Tibial nerve (tissue), 4 donors: ENCODE results near the gene CSF1. TPM values are rescaled to one million over a fixed set of nuclear protein-coding genes. Genes with fewer than 3 reads are reported as not detected.
"Not testable (repeated sequence)": the region's sequence is repeated elsewhere in the genome, so short reads cannot be mapped to it uniquely, and the experiment has no call there.

Experiments used
- DNase-seq, 2 donors: peaks; one replicate each; pipeline ENCODE4 v3.0.0-alpha.2; 2019; ENCODE audit warnings: low spot score in 2 of 2
- H3K27ac ChIP-seq, 4 donors: fragments of 200-600 bp; sonication (generic) in 3 of 4; one replicate each; pipeline ENCODE4 v1.5.1; 2017 to 2019; ENCODE audit warnings: mild to moderate bottlenecking in 1 of 4
- H3K27me3 ChIP-seq, 2 donors: fragments of 200-600 bp; sonication (generic) in 1 of 2; one replicate each; pipeline versions ENCODE4 v1.5.1 to v1.6.0; 2017 to 2019
- H3K36me3 ChIP-seq, 3 donors: fragments of 200-600 bp; sonication (generic); one replicate each; pipeline ENCODE4 v1.5.1; 2018 to 2019
- H3K4me1 ChIP-seq, 4 donors: fragments of 200-600 bp; sonication (generic) in 3 of 4; one replicate each; pipeline ENCODE4 v1.5.1; 2017 to 2019
- H3K4me3 ChIP-seq, 4 donors: fragments of 200-600 bp; sonication (generic) in 3 of 4; one replicate each; pipeline ENCODE4 v1.5.1; 2017 to 2019; ENCODE audit warnings: mild to moderate bottlenecking in 1 of 4, moderate library complexity in 1 of 4
- H3K9me3 ChIP-seq, 4 donors: fragments of 200-600 bp; sonication (generic) in 3 of 4; one replicate each; pipeline ENCODE4 v1.5.1; 2017 to 2019
- EP300 ChIP-seq, 2 donors: sonication (generic); formaldehyde crosslinking; IDR thresholded peaks; one replicate each; pipeline ENCODE4 v1.6.1; 2017; ENCODE audit warnings: antibody characterized with exemption in 2 of 2, mild to moderate bottlenecking in 1 of 2
- POLR2A ChIP-seq, 2 donors: fragments of 450-650 bp; IDR thresholded peaks; one replicate each; pipeline ENCODE4 v1.6.1; 2017; ENCODE audit warnings: antibody characterized with exemption in 2 of 2, mild to moderate bottlenecking in 2 of 2, moderate library complexity in 2 of 2
- WGBS, 2 donors: methylation state at CpG; one replicate each; pipeline ENCODE4 v1.1.5; 2018; 5-methylcytosine and 5-hydroxymethylcytosine counted together
- total RNA-seq, 4 donors: library from RNA; depleted of rRNA; stranded (reverse); fragments of >200 nt; gene quantifications; one replicate each; pipeline ENCODE4 v1.1.0, GENCODE V29; 2016
- TF ChIP-seq, protein P1 (sequence below), 5 experiments: fragments of 200-600 bp in 3 of 5; fragments of 450-650 bp in 2 of 5; sonication (generic) in 3 of 5; IDR thresholded peaks; one replicate each; pipeline ENCODE4 v1.5.1; 2016 to 2019; ENCODE audit warnings: antibody characterized with exemption in 5 of 5, mild to moderate bottlenecking in 3 of 5, moderate library complexity in 2 of 5

The CSF1 gene
- total RNA-seq, 4 donors from 2014 or later: 66.8 to 124 (median 90.8) TPM

DNA sequence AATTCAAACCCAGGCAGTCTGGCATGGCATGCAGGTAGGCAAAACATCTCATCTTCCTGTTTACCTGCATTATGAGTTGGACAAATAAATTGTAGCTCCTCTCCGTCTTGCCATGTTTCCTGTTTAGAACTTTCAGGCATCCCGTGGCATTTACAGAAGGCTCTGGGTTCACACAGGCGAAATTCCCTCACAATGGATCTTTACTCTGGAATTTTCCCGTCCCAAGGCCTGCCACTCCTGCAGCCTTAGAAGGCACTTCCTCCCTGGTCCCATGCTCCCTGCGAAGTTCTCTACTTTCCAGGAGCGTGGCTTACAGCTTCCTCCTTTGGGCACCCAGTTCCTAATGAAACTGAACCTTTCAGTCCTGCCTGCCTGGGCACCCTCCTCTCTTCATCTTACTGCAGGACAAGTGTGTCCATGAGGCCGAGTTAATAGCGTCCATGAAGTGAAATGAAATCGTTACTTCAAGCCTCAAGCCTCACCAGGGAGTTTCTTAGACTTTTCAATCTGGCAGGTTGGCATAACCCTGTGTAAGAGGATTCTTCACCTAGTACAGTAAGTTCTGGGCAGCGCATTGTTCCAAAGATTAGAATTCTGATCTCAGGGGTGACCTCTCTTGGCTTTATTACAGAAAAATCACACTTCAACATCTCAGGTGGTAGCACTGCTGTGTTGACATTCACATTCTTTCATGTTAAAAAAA is 37.1 kb downstream of the CSF1 start:
- DNase-seq: no peak
- WGBS, 2 donors: 60 to 65% methylated on average over 10 of the region's 10 CpGs
- H3K4me1 ChIP-seq: peaks cover 0 to 5% (median 0%) of the 10 kb centered on the region in 4 donors
- TF ChIP-seq POLR2A (IDR thresholded peaks at IDR 0.05) (no peak), EP300 (IDR thresholded peaks at IDR 0.05) (no peak)
- TF ChIP-seq, protein P1, sequence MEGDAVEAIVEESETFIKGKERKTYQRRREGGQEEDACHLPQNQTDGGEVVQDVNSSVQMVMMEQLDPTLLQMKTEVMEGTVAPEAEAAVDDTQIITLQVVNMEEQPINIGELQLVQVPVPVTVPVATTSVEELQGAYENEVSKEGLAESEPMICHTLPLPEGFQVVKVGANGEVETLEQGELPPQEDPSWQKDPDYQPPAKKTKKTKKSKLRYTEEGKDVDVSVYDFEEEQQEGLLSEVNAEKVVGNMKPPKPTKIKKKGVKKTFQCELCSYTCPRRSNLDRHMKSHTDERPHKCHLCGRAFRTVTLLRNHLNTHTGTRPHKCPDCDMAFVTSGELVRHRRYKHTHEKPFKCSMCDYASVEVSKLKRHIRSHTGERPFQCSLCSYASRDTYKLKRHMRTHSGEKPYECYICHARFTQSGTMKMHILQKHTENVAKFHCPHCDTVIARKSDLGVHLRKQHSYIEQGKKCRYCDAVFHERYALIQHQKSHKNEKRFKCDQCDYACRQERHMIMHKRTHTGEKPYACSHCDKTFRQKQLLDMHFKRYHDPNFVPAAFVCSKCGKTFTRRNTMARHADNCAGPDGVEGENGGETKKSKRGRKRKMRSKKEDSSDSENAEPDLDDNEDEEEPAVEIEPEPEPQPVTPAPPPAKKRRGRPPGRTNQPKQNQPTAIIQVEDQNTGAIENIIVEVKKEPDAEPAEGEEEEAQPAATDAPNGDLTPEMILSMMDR (IDR thresholded peaks at IDR 0.05): no peak
- no peak overlapping the region for H3K4me3 ChIP-seq
- H3K27ac ChIP-seq: no peak overlapping the region
- H3K36me3 ChIP-seq: no peaks in the 10 kb centered on the region
- H3K9me3 ChIP-seq: no peaks in the 10 kb centered on the region
- no peaks in the 10 kb centered on the region for H3K27me3 ChIP-seq

GRCh38 chr1:109948285-109948630 is 37.6 kb downstream of the CSF1 start:
- Histone ChIP-seq H3K4me3 (no peak overlapping the region), H3K9me3 (no peaks in the 10 kb centered on the region), H3K4me1 (peaks cover 0 to 5% (median 0%) of the 10 kb centered on the region in 4 donors), H3K27me3 (no peaks in the 10 kb centered on the region), H3K36me3 (no peaks in the 10 kb centered on the region), H3K27ac (no peak overlapping the region)
- no peak for DNase-seq
- TF ChIP-seq, protein P1 (IDR thresholded peaks at IDR 0.05): no peak
- TF ChIP-seq POLR2A (IDR thresholded peaks at IDR 0.05) (no peak), EP300 (IDR thresholded peaks at IDR 0.05) (no peak)

- H3K4me1 ChIP-seq: peaks cover 0 to 5% (median 0%) of the 10 kb centered on the region in 4 donors
- TF ChIP-seq POLR2A (IDR thresholded peaks at IDR 0.05): no peak
- 81 to 85% methylated on average over 1 of the region's 1 CpG for WGBS, 2 donors
- no peak overlapping the region for H3K27ac ChIP-seq
- H3K27me3 ChIP-seq: no peaks in the 10 kb centered on the region
- no peak for DNase-seq
- H3K36me3 ChIP-seq: no peaks in the 10 kb centered on the region
- no peak overlapping the region for H3K4me3 ChIP-seq
- no peaks in the 10 kb centered on the region for H3K9me3 ChIP-seq
Measured at GRCh38 chr1:109950038-109950437, 39.4 kb downstream of the CSF1 start.

GRCh38 chr1:109950509-109950908 is 39.9 kb downstream of the CSF1 start:
- WGBS, 2 donors: 91 to 98% methylated on average over 2 of the region's 2 CpGs
- TF ChIP-seq, protein P1 (IDR thresholded peaks at IDR 0.05): no peak
- TF ChIP-seq POLR2A (IDR thresholded peaks at IDR 0.05) (no peak), EP300 (IDR thresholded peaks at IDR 0.05) (no peak)
- H3K4me3 ChIP-seq: no peak overlapping the region
- H3K36me3 ChIP-seq: no peaks in the 10 kb centered on the region
- H3K27ac ChIP-seq: no peak overlapping the region
- DNase-seq: no peak
- no peaks in the 10 kb centered on the region for H3K9me3 ChIP-seq
- H3K4me1 ChIP-seq: peaks cover 0 to 5% (median 0%) of the 10 kb centered on the region in 4 donors
- H3K27me3 ChIP-seq: no peaks in the 10 kb centered on the region

DNA sequence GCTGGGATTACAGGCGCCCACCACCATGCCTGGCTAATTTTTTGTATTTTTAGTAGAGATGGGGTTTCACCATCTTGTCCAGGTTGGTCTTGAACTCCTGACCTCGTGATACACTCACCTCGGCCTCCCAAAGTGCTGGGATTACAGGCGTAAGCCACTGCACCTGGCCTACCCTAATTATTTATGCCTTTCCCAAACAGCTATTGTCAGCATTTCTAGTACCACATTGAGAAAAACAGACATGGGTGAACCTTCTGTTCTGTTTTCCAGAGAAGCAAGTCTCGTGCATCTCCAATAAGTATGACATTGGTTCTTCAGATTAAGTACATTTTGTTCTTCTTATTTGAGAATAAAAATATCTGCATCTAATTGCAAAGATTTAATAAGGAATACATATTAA is 40.9 kb downstream of the CSF1 start:
- not testable (repeated sequence) for H3K27ac ChIP-seq, H3K27me3 ChIP-seq, H3K36me3 ChIP-seq, H3K9me3 ChIP-seq, DNase-seq, H3K4me1 ChIP-seq, H3K4me3 ChIP-seq
- 94 to 95% methylated on average over 5 of the region's 5 CpGs for WGBS, 2 donors

GRCh38 chr1:109954041-109954512 is 43.4 kb downstream of the CSF1 start:
- TF ChIP-seq, protein P1 (IDR thresholded peaks at IDR 0.05): no peak
- TF ChIP-seq POLR2A (IDR thresholded peaks at IDR 0.05): no peak
- TF ChIP-seq EP300 (IDR thresholded peaks at IDR 0.05): no peak
- H3K4me1 ChIP-seq: no peaks in the 10 kb centered on the region
- H3K4me3 ChIP-seq: no peak overlapping the region
- 30 to 41% methylated on average over 1 of the region's 1 CpG for WGBS, 2 donors
- no peaks in the 10 kb centered on the region for H3K27me3 ChIP-seq
- H3K36me3 ChIP-seq: no peaks in the 10 kb centered on the region
- H3K27ac ChIP-seq: no peak overlapping the region
- DNase-seq: no peak
- no peaks in the 10 kb centered on the region for H3K9me3 ChIP-seq
